Measurements from ENCODE around the gene MAP3K5.
"Not testable (repeated sequence)": the region's sequence is repeated elsewhere in the genome, so short reads cannot be mapped to it uniquely, and the experiment has no call there.

Gene MAP3K5

GRCh38 chr6:136599329-136600011 is 192.8 kb downstream of the MAP3K5 start:
- DNase-seq, result no peak

GRCh38 chr6:136598048-136598447 is 194.2 kb downstream of the MAP3K5 start:
- DNase-seq, result no peak

- DNase-seq, result no peak
Observed at GRCh38 chr6:136594671-136595070, 197.6 kb downstream of the MAP3K5 start.

- peak; percentile 100 for DNase-seq
Observed at GRCh38 chr6:136593748-136594490, 198.4 kb downstream of the MAP3K5 start.

- DNase-seq, result peak; percentile 49
Observed at GRCh38 chr6:136592930-136593673, 199.2 kb downstream of the MAP3K5 start.

- no peak for DNase-seq
Observed at GRCh38 chr6:136591617-136592016, 200.7 kb downstream of the MAP3K5 start.

GRCh38 chr6:136590846-136591245 is 201.4 kb downstream of the MAP3K5 start:
- DNase-seq, result not testable (repeated sequence)

GRCh38 chr6:136587527-136587926 is 204.8 kb downstream of the MAP3K5 start:
- DNase-seq, result no peak

- DNase-seq, result peak; percentile 8
Observed at GRCh38 chr6:136586295-136586694, 206.0 kb downstream of the MAP3K5 start.

- not testable (repeated sequence) for DNase-seq
Observed at GRCh38 chr6:136585523-136585922, 206.8 kb downstream of the MAP3K5 start.

GRCh38 chr6:136584290-136584689 is 208.0 kb downstream of the MAP3K5 start:
- not testable (repeated sequence) for DNase-seq

GRCh38 chr6:136582711-136583471 is 209.4 kb downstream of the MAP3K5 start:
- DNase-seq, result peak; percentile 68

GRCh38 chr6:136579800-136580199 is 212.5 kb downstream of the MAP3K5 start:
- DNase-seq, result no peak

GRCh38 chr6:136576821-136577220 is 215.5 kb downstream of the MAP3K5 start:
- no peak for DNase-seq

- no peak for DNase-seq
Observed at GRCh38 chr6:136571496-136571895, 220.8 kb downstream of the MAP3K5 start.

- DNase-seq, result no peak
Observed at GRCh38 chr6:136571065-136571464, 221.2 kb downstream of the MAP3K5 start.

GRCh38 chr6:136568129-136568528 is 224.1 kb downstream of the MAP3K5 start:
- DNase-seq, result no peak

- DNase-seq, result no peak
Observed at GRCh38 chr6:136567688-136568087, 224.6 kb downstream of the MAP3K5 start.

- no peak for DNase-seq
Observed at GRCh38 chr6:136566851-136567250, 225.4 kb downstream of the MAP3K5 start.

- no peak for DNase-seq
Observed at GRCh38 chr6:136566007-136566487, 226.2 kb downstream of the MAP3K5 start.

- no peak for DNase-seq
Observed at GRCh38 chr6:136564180-136564579, 228.1 kb downstream of the MAP3K5 start.

- DNase-seq, result no peak
Observed at GRCh38 chr6:136563386-136564152, 228.7 kb downstream of the MAP3K5 start.
